ENCODE measurements around the gene GALNT2. TPM values are rescaled to one million over a fixed set of nuclear protein-coding genes. Genes with fewer than 3 reads are reported as not detected.
A peak's percentile ranks its signal among the peaks of the same experiment; 100 is the strongest.

GALNT2 gene
- total and polyA plus RNA-seq, 12 donors, result 9.7 to 35.1 (median 25.8) TPM

- Histone ChIP-seq H3K36me3 (peaks cover 0 to 19% (median 0%) of the 10 kb centered on the region in 9 donors), H3K9me3 (no peaks in the 10 kb centered on the region), H3K27ac (peak overlapping the region in 9 of 10 donors; percentile 44 to 75 (median 60)), H3K4me1 (peaks cover 0 to 47% (median 27%) of the 10 kb centered on the region in 9 donors), H3K27me3 (no peaks in the 10 kb centered on the region), H3K4me3 (peak overlapping the region in 5 of 10 donors; percentile 23 to 45 (median 29))
- TF ChIP-seq CTCF (IDR thresholded peaks at IDR 0.05), result no peak
- DNase-seq (no peak), ATAC-seq (no peak)
- 56 to 58% methylated on average over 4 of the region's 4 CpGs for WGBS, 2 donors
- intact Hi-C loops (cut with DNase I), result loop anchor here in 1 of 10 donors (10.0 kb wide), 1 partner anchor 512 kb away; no protein-coding TSS in a partner anchor
Observed at GRCh38 chr1:230176326-230176725, 109.3 kb downstream of the GALNT2 start.

- WGBS, 2 donors, result 32 to 48% methylated on average over 17 of the region's 17 CpGs
- TF ChIP-seq CTCF (IDR thresholded peaks at IDR 0.05), result no peak
- Histone ChIP-seq H3K27me3 (no peaks in the 10 kb centered on the region), H3K27ac (peak overlapping the region in 9 of 10 donors; percentile 44 to 75 (median 60)), H3K9me3 (no peaks in the 10 kb centered on the region), H3K36me3 (peaks cover 0 to 19% (median 0%) of the 10 kb centered on the region in 9 donors), H3K4me3 (peak overlapping the region in 9 of 10 donors; percentile 4 to 45 (median 24)), H3K4me1 (peaks cover 0 to 47% (median 27%) of the 10 kb centered on the region in 9 donors)
- DNase-seq (peak; percentile 72 to 86), ATAC-seq (peak; percentile 88 to 97 (median 95))
- intact Hi-C loops (cut with DNase I), result loop anchor here in 1 of 10 donors (10.0 kb wide), 1 partner anchor 512 kb away; no protein-coding TSS in a partner anchor
Observed at GRCh38 chr1:230176871-230177411, 109.9 kb downstream of the GALNT2 start.

GRCh38 chr1:230179249-230179648 lies 112.2 kb downstream of the GALNT2 start:
- H3K36me3 ChIP-seq, result peaks cover 0 to 19% (median 0%) of the 10 kb centered on the region in 9 donors

More at GRCh38 chr1:230179249-230179648, 112.2 kb downstream of the GALNT2 start:
- peaks cover 0 to 34% (median 26%) of the 10 kb centered on the region in 9 donors for H3K4me1 ChIP-seq
- no peaks in the 10 kb centered on the region for H3K27me3 ChIP-seq
- H3K9me3 ChIP-seq, result no peaks in the 10 kb centered on the region
- intact Hi-C loops (cut with DNase I), result loop anchor here in 1 of 10 donors (10.0 kb wide), 1 partner anchor 514 kb away; no protein-coding TSS in a partner anchor
- DNase-seq, result no peak
- 68 to 71% methylated on average over 2 of the region's 2 CpGs for WGBS, 2 donors
- H3K4me3 ChIP-seq, result no peak overlapping the region
- no peak for ATAC-seq
- TF ChIP-seq CTCF (IDR thresholded peaks at IDR 0.05), result no peak
- H3K27ac ChIP-seq, result no peak overlapping the region

Measured in heart right ventricle (tissue), 16 donors.